SK-N-SH treated with all-trans-retinoic acid at 6 μM for 48 hours (cell line): ENCODE results near the gene CEP192.

Experiments
- ATAC-seq: fragments of 200-7000 bp; cut with Tn5 transposase; 3 replicates; pipeline ENCODE4 v1.9.1; 2020; ENCODE audit warnings: mild to moderate bottlenecking, moderate library complexity
- ARNTL ChIP-seq: fragments of 450-650 bp; formaldehyde crosslinking; IDR thresholded peaks from 2 replicates; pipeline ENCODE4 v1.5.0; 2020; ENCODE audit warnings: low read depth, mild to moderate bottlenecking, moderate library complexity, borderline replicate concordance
- BACH2 ChIP-seq: fragments of 250-450 bp; sonication (Bioruptor Pico); IDR thresholded peaks from 2 replicates; pipeline ENCODE4 v1.9.0; 2021; ENCODE audit warnings: mild to moderate bottlenecking, borderline replicate concordance
- CSDC2 ChIP-seq: fragments of 250-450 bp; sonication (Bioruptor Pico); IDR thresholded peaks from 2 replicates; pipeline ENCODE4 v1.5.0; 2020; ENCODE audit warnings: mild to moderate bottlenecking, moderate library complexity
- CSRNP3 ChIP-seq: fragments of 250-450 bp; sonication (Bioruptor Pico); IDR thresholded peaks from 2 replicates; pipeline ENCODE4 v1.5.1; 2021; ENCODE audit warnings: mild to moderate bottlenecking, moderate library complexity
- ESRRG ChIP-seq: fragments of 250-450 bp; sonication (Bioruptor Pico); IDR thresholded peaks from 2 replicates; pipeline ENCODE4 v1.6.1; 2021; ENCODE audit warnings: mild to moderate bottlenecking
- GLIS3 ChIP-seq: fragments of 250-450 bp; sonication (Bioruptor Pico); IDR thresholded peaks from 2 replicates; pipeline ENCODE4 v1.5.0; 2020; ENCODE audit warnings: mild to moderate bottlenecking, moderate library complexity
- OSR1 ChIP-seq: fragments of 250-450 bp; sonication (Bioruptor Pico); IDR thresholded peaks from 2 replicates; pipeline ENCODE4 v1.8.0; 2022; ENCODE audit warnings: moderate library complexity, mild to moderate bottlenecking, inconsistent platforms
- PATZ1 ChIP-seq: fragments of 250-450 bp; sonication (Bioruptor Pico); IDR thresholded peaks from 2 replicates; pipeline ENCODE4 v1.8.0; 2020; ENCODE audit warnings: mild to moderate bottlenecking, moderate library complexity, borderline replicate concordance
- POU6F1 ChIP-seq: fragments of 250-450 bp; sonication (Bioruptor Pico); IDR thresholded peaks from 2 replicates; pipeline ENCODE4 v1.8.0; 2021; ENCODE audit warnings: low read depth, mild to moderate bottlenecking, moderate library complexity, borderline replicate concordance
- PPARA ChIP-seq: fragments of 250-450 bp; sonication (Bioruptor Pico); IDR thresholded peaks from 2 replicates; pipeline ENCODE4 v1.5.0; 2020; ENCODE audit warnings: mild to moderate bottlenecking, borderline replicate concordance
- RARB ChIP-seq: fragments of 250-450 bp; sonication (Bioruptor Pico); IDR thresholded peaks from 2 replicates; pipeline ENCODE4 v1.8.0; 2021; ENCODE audit warnings: mild to moderate bottlenecking, moderate library complexity
- SNAI2 ChIP-seq: fragments of 250-450 bp; sonication (Bioruptor Pico); IDR thresholded peaks from 2 replicates; pipeline ENCODE4 v1.5.0; 2020; ENCODE audit warnings: mild to moderate bottlenecking, moderate library complexity
- TCF4 ChIP-seq: fragments of 250-450 bp; sonication (Bioruptor Pico); IDR thresholded peaks from 2 replicates; pipeline ENCODE4 v1.8.0; 2021; ENCODE audit warnings: mild to moderate bottlenecking, moderate library complexity, borderline replicate concordance
- TOX ChIP-seq: fragments of 250-450 bp; sonication (Bioruptor Pico); IDR thresholded peaks from 2 replicates; pipeline ENCODE4 v1.8.0; 2021; ENCODE audit warnings: mild to moderate bottlenecking, moderate library complexity, borderline replicate concordance
- TSHZ2 ChIP-seq: fragments of 250-450 bp; sonication (Bioruptor Pico); IDR thresholded peaks from 2 replicates; pipeline ENCODE4 v1.5.0; 2020; ENCODE audit warnings: mild to moderate bottlenecking, moderate library complexity
- ZC3H10 ChIP-seq: fragments of 250-450 bp; sonication (Bioruptor Pico); IDR thresholded peaks from 2 replicates; pipeline ENCODE4 v1.5.1; 2021; ENCODE audit warnings: mild to moderate bottlenecking, moderate library complexity
- ZFP3 ChIP-seq: fragments of 250-450 bp; sonication (Bioruptor Pico); IDR thresholded peaks from 2 replicates; pipeline ENCODE4 v1.5.0; 2020; ENCODE audit warnings: mild to moderate bottlenecking, moderate library complexity
- ZFP30 ChIP-seq: fragments of 450-650 bp; formaldehyde crosslinking; IDR thresholded peaks from 2 replicates; pipeline ENCODE4 v1.5.0; 2022; ENCODE audit warnings: mild to moderate bottlenecking, moderate library complexity
- ZNF565 ChIP-seq: fragments of 450-650 bp; formaldehyde crosslinking; conservative IDR thresholded peaks from 2 replicates; pipeline ENCODE4 v1.5.0; 2020; ENCODE audit warnings: low read depth, mild to moderate bottlenecking, moderate library complexity
- ZNF70 ChIP-seq: fragments of 450-650 bp; formaldehyde crosslinking; IDR thresholded peaks from 2 replicates; pipeline ENCODE4 v1.5.0; 2020; ENCODE audit warnings: mild to moderate bottlenecking, moderate library complexity
- ZNF8 ChIP-seq: fragments of 450-650 bp; formaldehyde crosslinking; IDR thresholded peaks from 2 replicates; pipeline ENCODE4 v1.5.0; 2020; ENCODE audit warnings: mild to moderate bottlenecking, moderate library complexity

Gene CEP192

GRCh38 chr18:13070460-13070859, 79.3 kb downstream of the CEP192 start:
- no peak for ATAC-seq
- TF ChIP-seq POU6F1 (CRISPR knock-in tag) (no peak), ZNF8 (CRISPR knock-in tag) (no peak), PPARA (CRISPR knock-in tag) (no peak), ZNF70 (CRISPR knock-in tag) (no peak), ARNTL (CRISPR knock-in tag) (no peak), PATZ1 (CRISPR knock-in tag) (no peak), OSR1 (no peak), ZFP3 (no peak), ZC3H10 (CRISPR knock-in tag) (no peak), BACH2 (CRISPR knock-in tag) (no peak)

- TF ChIP-seq RARB (CRISPR knock-in tag) (no peak), ZNF565 (CRISPR knock-in tag) (no peak), ARNTL (CRISPR knock-in tag) (no peak), ESRRG (CRISPR knock-in tag) (no peak), TOX (no peak), ZFP30 (CRISPR knock-in tag) (no peak), PPARA (CRISPR knock-in tag) (no peak), ZNF70 (CRISPR knock-in tag) (no peak), CSRNP3 (CRISPR knock-in tag) (no peak), GLIS3 (CRISPR knock-in tag) (no peak), ZC3H10 (CRISPR knock-in tag) (no peak), OSR1 (no peak), POU6F1 (CRISPR knock-in tag) (no peak)
- ATAC-seq: no peak
These were observed 85.7 kb downstream of the CEP192 start for GRCh38 chr18:13076886-13077285.

GRCh38 chr18:13077473-13077872, 86.3 kb downstream of the CEP192 start:
- no peak for ATAC-seq
- TF ChIP-seq POU6F1 (CRISPR knock-in tag) (no peak), PPARA (CRISPR knock-in tag) (no peak), TCF4 (no peak), ZNF70 (CRISPR knock-in tag) (no peak), ZFP3 (no peak), PATZ1 (CRISPR knock-in tag) (no peak), ZNF8 (CRISPR knock-in tag) (no peak), BACH2 (CRISPR knock-in tag) (no peak), CSDC2 (CRISPR knock-in tag) (no peak), GLIS3 (CRISPR knock-in tag) (no peak), CSRNP3 (CRISPR knock-in tag) (no peak), OSR1 (no peak), TOX (no peak), ESRRG (CRISPR knock-in tag) (no peak), TSHZ2 (no peak), SNAI2 (no peak), RARB (CRISPR knock-in tag) (no peak)
